Measurements from ENCODE around the gene USP25.

USP25 gene

GRCh38 chr21:15763359-15763758, 33.6 kb downstream of the USP25 start:
- DNase-seq (ENCODE audit: low read depth in 2 of 2), result no peak

GRCh38 chr21:15764878-15765277, 35.1 kb downstream of the USP25 start:
- DNase-seq (ENCODE audit: low read depth in 2 of 2), result no peak

- DNase-seq (ENCODE audit: low read depth in 2 of 2), result no peak
These were observed 37.3 kb downstream of the USP25 start for GRCh38 chr21:15766952-15767603.

- no peak for DNase-seq (ENCODE audit: low read depth in 2 of 2)
These were observed 38.3 kb downstream of the USP25 start for GRCh38 chr21:15768045-15768601.

GRCh38 chr21:15768853-15769252, 39.1 kb downstream of the USP25 start:
- DNase-seq (ENCODE audit: low read depth in 2 of 2), result no peak

GRCh38 chr21:15771311-15771710, 41.5 kb downstream of the USP25 start:
- no peak for DNase-seq (ENCODE audit: low read depth in 2 of 2)

- no peak for DNase-seq (ENCODE audit: low read depth in 2 of 2)
These were observed 42.9 kb downstream of the USP25 start for GRCh38 chr21:15772654-15773053.

GRCh38 chr21:15774590-15774989, 44.8 kb downstream of the USP25 start:
- DNase-seq (ENCODE audit: low read depth in 2 of 2), result no peak

- DNase-seq (ENCODE audit: low read depth in 2 of 2), result no peak
These were observed 45.5 kb downstream of the USP25 start for GRCh38 chr21:15775291-15775690.

GRCh38 chr21:15775981-15776380, 46.2 kb downstream of the USP25 start:
- DNase-seq (ENCODE audit: low read depth in 2 of 2), result no peak

GRCh38 chr21:15776818-15777217, 47.0 kb downstream of the USP25 start:
- DNase-seq (ENCODE audit: low read depth in 2 of 2), result no peak

- no peak for DNase-seq (ENCODE audit: low read depth in 2 of 2)
These were observed 52.2 kb downstream of the USP25 start for GRCh38 chr21:15781986-15782385.

GRCh38 chr21:15788847-15789523, 59.2 kb downstream of the USP25 start:
- no peak for DNase-seq (ENCODE audit: low read depth in 2 of 2)

GRCh38 chr21:15793109-15793508, 63.3 kb downstream of the USP25 start:
- no peak for DNase-seq (ENCODE audit: low read depth in 2 of 2)

- no peak for DNase-seq (ENCODE audit: low read depth in 2 of 2)
These were observed 63.9 kb downstream of the USP25 start for GRCh38 chr21:15793550-15794235.

- no peak for DNase-seq (ENCODE audit: low read depth in 2 of 2)
These were observed 64.6 kb downstream of the USP25 start for GRCh38 chr21:15794277-15794912.

GRCh38 chr21:15795533-15795932, 65.8 kb downstream of the USP25 start:
- DNase-seq (ENCODE audit: low read depth in 2 of 2), result no peak

GRCh38 chr21:15797577-15798363, 68.0 kb downstream of the USP25 start:
- no peak for DNase-seq (ENCODE audit: low read depth in 2 of 2)

- no peak for DNase-seq (ENCODE audit: low read depth in 2 of 2)
These were observed 71.6 kb downstream of the USP25 start for GRCh38 chr21:15801352-15801863.

- no peak for DNase-seq (ENCODE audit: low read depth in 2 of 2)
These were observed 74.6 kb downstream of the USP25 start for GRCh38 chr21:15804247-15805005.

Measured in activated CD8-positive, alpha-beta memory T cell treated with anti-CD3 and anti-CD28 coated beads for 4 hours (primary cell).